ENCODE measurements around the gene AMOTL1.

Gene AMOTL1

DNA sequence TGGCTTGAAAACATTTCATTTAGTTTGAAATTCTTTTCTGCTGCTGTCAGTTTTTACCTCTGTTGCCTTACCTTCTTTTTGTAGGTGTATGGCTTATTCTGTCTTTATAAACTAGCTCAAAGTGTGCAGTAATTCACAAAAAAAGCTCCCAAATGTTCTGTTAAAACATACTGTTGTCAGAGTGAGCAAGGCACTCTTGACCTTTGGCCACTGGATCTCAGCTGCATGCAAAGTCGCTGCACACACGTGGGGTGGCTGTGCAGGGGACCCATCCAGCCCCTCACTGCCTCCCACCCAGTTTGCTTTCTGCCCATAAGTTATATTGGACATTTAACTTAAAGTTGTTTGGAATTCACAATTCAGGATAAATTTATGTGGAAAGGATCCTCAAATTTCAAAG lies 92.2 kb downstream of the AMOTL1 start:
- no peak overlapping the region for H3K4me3 ChIP-seq (ENCODE audit: low read length)
- TF ChIP-seq, protein P1, sequence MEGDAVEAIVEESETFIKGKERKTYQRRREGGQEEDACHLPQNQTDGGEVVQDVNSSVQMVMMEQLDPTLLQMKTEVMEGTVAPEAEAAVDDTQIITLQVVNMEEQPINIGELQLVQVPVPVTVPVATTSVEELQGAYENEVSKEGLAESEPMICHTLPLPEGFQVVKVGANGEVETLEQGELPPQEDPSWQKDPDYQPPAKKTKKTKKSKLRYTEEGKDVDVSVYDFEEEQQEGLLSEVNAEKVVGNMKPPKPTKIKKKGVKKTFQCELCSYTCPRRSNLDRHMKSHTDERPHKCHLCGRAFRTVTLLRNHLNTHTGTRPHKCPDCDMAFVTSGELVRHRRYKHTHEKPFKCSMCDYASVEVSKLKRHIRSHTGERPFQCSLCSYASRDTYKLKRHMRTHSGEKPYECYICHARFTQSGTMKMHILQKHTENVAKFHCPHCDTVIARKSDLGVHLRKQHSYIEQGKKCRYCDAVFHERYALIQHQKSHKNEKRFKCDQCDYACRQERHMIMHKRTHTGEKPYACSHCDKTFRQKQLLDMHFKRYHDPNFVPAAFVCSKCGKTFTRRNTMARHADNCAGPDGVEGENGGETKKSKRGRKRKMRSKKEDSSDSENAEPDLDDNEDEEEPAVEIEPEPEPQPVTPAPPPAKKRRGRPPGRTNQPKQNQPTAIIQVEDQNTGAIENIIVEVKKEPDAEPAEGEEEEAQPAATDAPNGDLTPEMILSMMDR (conservative IDR thresholded peaks at IDR 0.05; ENCODE audit: low read depth, low read length): no peak
- no peak for DNase-seq (ENCODE audit: low read depth)

DNA sequence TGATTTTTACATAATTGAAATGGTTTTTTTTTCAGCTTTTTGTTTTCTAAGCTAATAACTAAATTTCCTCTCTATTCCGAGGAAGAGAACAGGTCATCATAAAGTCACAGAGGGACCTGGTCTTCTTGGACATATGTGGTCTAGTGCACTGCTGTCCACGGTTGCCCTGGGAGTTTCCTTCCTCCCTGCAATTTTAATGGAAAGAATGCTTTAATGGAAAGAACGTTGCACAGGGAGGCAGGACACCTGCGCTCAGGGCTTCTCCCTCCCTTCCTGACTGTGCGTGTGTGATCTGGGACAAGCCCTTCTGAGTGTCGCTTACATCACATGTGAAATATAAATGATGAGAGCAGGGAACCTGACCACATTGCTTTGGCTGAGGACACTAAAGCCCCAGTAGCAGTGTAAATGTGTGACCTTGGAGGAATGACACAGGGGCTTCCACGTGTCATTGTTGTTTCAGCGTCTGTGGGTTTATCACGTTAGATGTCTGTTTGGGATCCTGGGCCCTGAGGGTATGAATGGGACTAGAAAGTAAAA lies 93.2 kb downstream of the AMOTL1 start:
- no peak for DNase-seq (ENCODE audit: low read depth)
- H3K4me3 ChIP-seq (ENCODE audit: low read length): no peak overlapping the region
- TF ChIP-seq, protein P1 (conservative IDR thresholded peaks at IDR 0.05; ENCODE audit: low read depth, low read length): no peak

DNA sequence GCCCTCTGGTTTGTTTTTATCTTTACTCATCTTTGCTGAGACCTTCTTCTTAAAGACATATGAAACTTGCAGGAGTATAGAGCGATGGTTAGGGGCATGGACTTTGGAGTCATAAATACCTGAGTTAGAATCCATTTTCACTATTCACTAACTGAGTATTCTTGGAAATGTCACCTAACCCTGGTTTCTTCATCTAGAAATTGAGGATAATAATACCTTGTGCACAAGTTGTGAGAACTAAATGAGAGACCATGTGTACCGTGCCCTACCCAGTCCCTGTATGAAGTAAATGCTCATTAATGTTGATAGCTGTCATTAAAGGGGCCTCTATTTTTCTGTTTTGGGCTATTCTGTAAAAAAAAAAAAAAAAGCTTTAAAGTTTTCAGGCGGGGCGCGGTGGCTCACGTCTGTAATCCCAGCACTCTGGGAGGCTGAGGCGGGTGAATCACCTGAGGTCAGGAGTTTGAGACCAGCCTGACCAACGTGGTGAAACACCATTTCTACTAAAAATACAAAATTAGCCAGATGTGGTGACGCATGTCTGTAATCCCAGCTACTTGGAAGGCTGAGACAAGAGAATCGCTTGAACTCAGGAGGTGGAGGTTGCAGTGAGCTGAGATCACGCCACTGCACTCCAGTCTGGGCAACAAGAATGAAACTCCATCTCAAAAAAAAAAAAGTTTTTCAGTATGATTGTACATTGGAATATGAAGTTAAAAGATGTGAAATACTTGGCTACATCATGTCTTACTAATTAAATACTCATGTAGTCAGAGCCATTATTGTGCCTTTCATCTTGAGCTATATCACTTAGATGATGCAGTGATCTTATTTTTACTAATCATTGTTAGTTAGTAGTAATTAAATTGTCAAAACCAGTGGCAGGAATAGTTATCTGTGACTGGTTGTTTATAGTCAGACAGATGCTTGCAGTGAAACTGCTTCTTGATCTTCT lies 95.0 kb downstream of the AMOTL1 start:
- no peak overlapping the region for H3K4me3 ChIP-seq (ENCODE audit: low read length)
- no peak for DNase-seq (ENCODE audit: low read depth)
- TF ChIP-seq, protein P1 (conservative IDR thresholded peaks at IDR 0.05; ENCODE audit: low read depth, low read length): no peak

DNA sequence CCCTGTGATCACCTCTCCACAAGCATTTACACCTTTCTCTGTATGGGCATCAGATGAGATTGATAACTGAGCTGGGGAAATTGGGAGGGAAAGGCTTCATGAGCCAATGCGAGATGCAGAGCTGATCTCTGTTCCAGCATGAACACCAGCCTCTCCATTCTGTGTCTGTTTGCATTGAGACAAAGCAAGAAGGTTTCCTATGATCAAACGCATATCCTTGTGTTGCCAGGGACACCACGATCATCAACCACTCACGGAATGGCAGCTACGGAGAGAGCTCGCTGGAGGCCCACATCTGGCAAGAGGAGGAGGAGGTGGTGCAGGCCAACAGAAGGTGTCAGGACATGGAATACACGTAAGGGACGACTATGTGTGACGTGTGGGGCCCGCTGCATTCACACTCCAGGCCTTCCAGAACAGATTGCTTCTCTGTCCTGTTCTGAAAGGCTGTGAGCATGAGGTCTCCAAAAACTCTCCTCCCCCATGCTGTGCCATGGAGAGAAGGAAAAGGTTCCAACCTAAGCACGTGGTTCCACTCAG lies 96.4 kb downstream of the AMOTL1 start:
- no peak overlapping the region for H3K4me3 ChIP-seq (ENCODE audit: low read length)
- DNase-seq (ENCODE audit: low read depth): no peak
- TF ChIP-seq, protein P1 (conservative IDR thresholded peaks at IDR 0.05; ENCODE audit: low read depth, low read length): no peak

DNA sequence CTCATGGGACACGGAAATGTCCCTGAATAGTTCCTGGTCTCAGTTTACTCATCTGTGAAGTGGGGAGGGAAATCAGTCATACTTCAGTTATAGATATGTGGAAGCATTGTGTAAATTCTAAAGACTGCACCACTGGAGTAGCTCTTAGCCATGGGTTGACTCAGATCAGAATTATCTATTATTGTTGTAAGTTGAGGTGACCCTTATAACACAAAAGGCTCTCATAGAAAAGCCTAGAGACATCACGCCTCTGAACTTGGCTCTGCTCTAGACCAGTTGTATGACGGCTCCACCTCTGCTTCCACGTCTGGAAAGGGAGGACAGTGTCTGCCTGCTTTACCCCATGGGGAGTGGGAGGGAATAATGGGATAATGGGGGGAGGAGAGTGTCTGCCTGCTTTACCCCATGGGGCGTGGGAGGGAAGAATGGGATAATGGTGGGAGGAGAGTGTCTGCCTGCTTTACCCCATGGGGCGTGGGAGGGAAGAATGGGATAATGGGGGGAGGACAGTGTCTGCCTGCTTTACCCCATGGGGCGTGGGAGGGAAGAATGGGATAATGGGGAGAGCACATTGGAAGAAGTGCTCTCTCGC lies 98.2 kb downstream of the AMOTL1 start:
- DNase-seq (ENCODE audit: low read depth): no peak
- no peak overlapping the region for H3K4me3 ChIP-seq (ENCODE audit: low read length)
- TF ChIP-seq, protein P1 (conservative IDR thresholded peaks at IDR 0.05; ENCODE audit: low read depth, low read length): no peak

DNA sequence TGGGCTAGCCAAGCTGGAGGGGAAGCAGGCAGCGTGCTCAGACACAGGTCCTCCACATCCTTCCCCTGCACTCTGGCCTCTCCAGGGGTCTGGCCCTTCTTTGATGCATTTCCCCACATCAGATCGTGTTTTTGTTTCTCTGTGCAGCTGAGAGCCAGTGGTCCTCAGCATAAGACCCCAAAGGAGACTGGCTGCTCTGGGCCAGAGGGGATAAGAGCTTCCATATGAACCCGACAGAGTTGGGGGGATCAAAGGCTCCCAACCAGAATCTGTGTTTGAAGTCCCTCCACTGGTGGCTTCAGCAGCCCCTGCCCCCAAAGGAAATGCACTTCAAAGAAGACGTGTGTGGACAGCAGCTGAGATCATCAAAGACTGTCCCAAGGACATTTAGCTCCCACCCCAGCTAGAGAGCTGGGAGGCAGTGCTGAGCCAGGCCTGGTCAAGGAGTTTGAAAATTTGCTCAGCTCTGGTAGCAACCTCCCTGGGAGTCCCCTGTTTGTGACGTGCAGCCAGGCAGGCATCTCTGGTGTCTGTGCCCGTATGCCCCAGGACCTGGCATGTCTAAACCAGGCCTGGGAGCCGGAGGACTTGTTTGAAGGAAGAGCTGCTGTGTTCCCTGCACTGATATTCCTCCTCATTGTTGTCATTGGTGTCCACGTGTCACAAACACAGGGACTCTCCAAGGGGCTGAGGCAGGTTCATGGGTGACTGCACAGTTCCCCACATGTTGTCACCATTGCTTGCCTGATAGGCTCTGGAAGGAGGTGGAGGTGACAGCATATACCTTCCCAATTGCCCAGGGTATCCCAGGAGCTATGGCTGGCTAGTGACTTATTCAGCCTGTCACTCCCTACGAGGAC lies 99.0 kb downstream of the AMOTL1 start:
- DNase-seq (ENCODE audit: low read depth): no peak
- H3K4me3 ChIP-seq (ENCODE audit: low read length): no peak overlapping the region
- TF ChIP-seq, protein P1 (conservative IDR thresholded peaks at IDR 0.05; ENCODE audit: low read depth, low read length): no peak
